ENCODE results near the gene PRRT2. TPM values are rescaled to one million over a fixed set of nuclear protein-coding genes. Genes with fewer than 3 reads are reported as not detected.

The PRRT2 gene
- total RNA-seq, 6 experiments from 2014 or later = 0.15 to 0.98 (median 0.51) TPM; not detected in 2

- TF ChIP-seq POLR2A (IDR thresholded peaks at IDR 0.05) (no peak), CTCF (IDR thresholded peaks at IDR 0.05) (no peak)
- Histone ChIP-seq H3K4me3 (no peak overlapping the region), H3K36me3 (no peaks in the 10 kb centered on the region), H3K27me3 (no peaks in the 10 kb centered on the region), H3K27ac (no peak overlapping the region), H3K9me3 (no peaks in the 10 kb centered on the region), H3K4me1 (peaks cover 0 to 43% (median 20%) of the 10 kb centered on the region in 4 donors)
- DNase-seq (no peak), ATAC-seq (peak in 1 of 4 donors; percentile 7)
- WGBS (ENCODE audit: insufficient coverage, low coverage, low lambda C conversion rate, missing lambda C conversion rate) = 53% methylated on average over 7 of the region's 7 CpGs
- intact Hi-C loops (cut with DNase I) = no loop called here
Observed at GRCh38 chr16:29824589-29825144, 12.7 kb downstream of the PRRT2 start.

- DNase-seq = no peak
- Histone ChIP-seq H3K9me3 (no peaks in the 10 kb centered on the region), H3K27me3 (no peaks in the 10 kb centered on the region), H3K4me1 (peaks cover 0 to 41% (median 18%) of the 10 kb centered on the region in 4 donors), H3K27ac (peak overlapping the region in 1 of 3 donors; percentile 13), H3K36me3 (no peaks in the 10 kb centered on the region), H3K4me3 (no peak overlapping the region)
- 70% methylated on average over 3 of the region's 10 CpGs for WGBS (ENCODE audit: insufficient coverage, low coverage, low lambda C conversion rate, missing lambda C conversion rate)
- TF ChIP-seq CTCF (IDR thresholded peaks at IDR 0.05) (no peak), POLR2A (IDR thresholded peaks at IDR 0.05) (no peak)
- no peak for ATAC-seq
- intact Hi-C loops (cut with DNase I) = no loop called here
Observed at GRCh38 chr16:29825145-29826044, 13.4 kb downstream of the PRRT2 start.

- no peaks in the 10 kb centered on the region for H3K27me3 ChIP-seq
- intact Hi-C loops (cut with DNase I) = no loop called here
- no peak for ATAC-seq
- no peaks in the 10 kb centered on the region for H3K9me3 ChIP-seq
- no peak for DNase-seq
- H3K4me3 ChIP-seq = no peak overlapping the region
- WGBS (ENCODE audit: insufficient coverage, low coverage, low lambda C conversion rate, missing lambda C conversion rate) = 100% methylated on average over 1 of the region's 8 CpGs
- no peak overlapping the region for H3K27ac ChIP-seq
- peaks cover 0 to 7% (median under 1%) of the 10 kb centered on the region in 4 donors for H3K36me3 ChIP-seq
- TF ChIP-seq CTCF (IDR thresholded peaks at IDR 0.05) (no peak), POLR2A (IDR thresholded peaks at IDR 0.05) (no peak)
- H3K4me1 ChIP-seq = peaks cover 0 to 40% (median 19%) of the 10 kb centered on the region in 4 donors
Observed at GRCh38 chr16:29826342-29826695, 14.3 kb downstream of the PRRT2 start.

GRCh38 chr16:29830774-29831173 lies 18.8 kb downstream of the PRRT2 start:
- WGBS (ENCODE audit: insufficient coverage, low coverage, low lambda C conversion rate, missing lambda C conversion rate) = no CpG with 5 or more reads among the region's 11 CpGs
- DNase-seq = no peak
- no peak for TF ChIP-seq CTCF (IDR thresholded peaks at IDR 0.05)
- no peak for TF ChIP-seq POLR2A (IDR thresholded peaks at IDR 0.05)
- peaks cover 9 to 28% (median 20%) of the 10 kb centered on the region in 4 donors for H3K36me3 ChIP-seq
- no peak overlapping the region for H3K4me3 ChIP-seq
- H3K4me1 ChIP-seq = peaks cover 0 to 25% (median 5%) of the 10 kb centered on the region in 4 donors
- ATAC-seq = no peak
- no peaks in the 10 kb centered on the region for H3K27me3 ChIP-seq
- H3K27ac ChIP-seq = peak overlapping the region in 1 of 3 donors; percentile 59
- intact Hi-C loops (cut with DNase I) = no loop called here
- no peaks in the 10 kb centered on the region for H3K9me3 ChIP-seq

Data from right lobe of liver (tissue), 6 donors.